ENCODE measurements around the gene PGLYRP4. TPM values are rescaled to one million over a fixed set of nuclear protein-coding genes. Genes with fewer than 3 reads are reported as not detected.

Gene PGLYRP4
- total RNA-seq, 1 experiment from 2014 or later = not detected

DNA sequence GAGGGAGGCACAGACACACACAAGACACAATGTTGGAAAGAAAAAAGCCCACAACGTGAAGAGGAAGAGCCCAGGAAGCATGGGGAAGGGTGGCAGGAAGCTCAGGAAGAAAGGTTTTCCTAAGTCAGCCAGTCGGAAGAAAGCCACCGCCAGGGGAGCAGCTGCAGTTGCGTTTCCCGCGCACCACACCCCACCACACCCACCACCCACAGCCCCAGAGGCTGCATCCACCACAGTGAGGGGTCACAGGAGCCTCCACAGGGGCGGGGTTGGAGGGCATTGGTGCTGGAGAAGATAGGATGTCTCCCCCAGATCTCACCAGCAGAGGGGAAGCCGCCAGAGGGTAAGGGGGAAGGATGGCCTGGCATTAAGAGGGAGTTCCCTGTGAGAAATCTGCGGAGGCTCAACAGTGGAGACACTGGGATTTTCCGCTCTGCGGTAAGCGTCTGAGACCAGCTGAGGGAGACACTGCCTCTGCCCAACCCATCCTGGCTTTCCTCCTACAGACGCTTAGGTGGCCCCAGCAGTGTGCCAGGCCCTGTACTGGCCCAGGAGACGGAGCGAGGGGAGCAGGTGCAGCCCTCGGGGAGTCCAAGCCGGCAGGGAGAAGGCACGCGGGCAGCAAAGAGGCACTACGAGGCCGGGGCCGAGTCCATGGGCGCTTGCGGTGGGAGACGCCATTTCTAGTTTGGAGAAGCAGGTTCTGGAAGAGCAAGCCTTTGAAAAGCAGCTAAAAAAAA lies 55.7 kb downstream of the PGLYRP4 start:
- DNase-seq (ENCODE audit: low read depth) = no peak

DNA sequence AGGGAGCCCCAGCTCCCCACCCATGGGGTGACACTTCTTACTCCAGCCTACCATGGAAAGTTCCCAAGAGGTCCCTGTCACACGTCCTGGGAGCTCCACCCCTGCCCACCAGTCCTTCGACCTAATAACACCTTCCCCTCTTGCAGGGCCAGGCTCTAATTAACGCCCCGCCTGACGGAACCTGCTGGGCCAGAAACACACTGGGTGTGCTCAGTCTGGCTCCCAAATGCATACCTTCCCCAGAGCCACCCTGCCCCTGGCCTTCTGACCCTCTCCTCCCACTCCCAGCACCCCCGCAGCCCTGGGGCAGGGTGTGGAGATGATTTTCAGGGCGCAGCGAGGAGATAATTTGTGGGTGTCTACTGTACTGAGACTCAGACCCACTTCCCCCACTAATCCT lies 56.5 kb downstream of the PGLYRP4 start:
- DNase-seq (ENCODE audit: low read depth) = no peak

DNA sequence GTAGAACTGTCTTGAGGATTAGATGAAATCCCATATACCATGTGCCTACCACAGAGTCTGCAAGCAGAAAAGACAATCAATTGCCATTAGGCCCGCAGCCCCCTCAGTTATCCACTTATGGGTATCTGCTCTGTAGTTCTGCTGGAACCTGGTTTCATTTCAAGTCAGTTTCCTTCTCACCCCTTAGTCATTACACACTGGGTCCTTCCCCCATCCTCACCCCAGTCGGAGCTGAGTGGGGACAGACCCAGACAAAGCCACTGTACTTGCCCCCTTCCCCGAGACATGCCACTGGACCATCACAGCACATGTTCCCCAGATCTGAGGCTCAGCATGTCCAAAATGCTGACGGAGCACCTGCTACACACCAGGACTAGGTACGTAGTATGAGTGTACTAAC lies 57.1 kb downstream of the PGLYRP4 start:
- DNase-seq (ENCODE audit: low read depth) = no peak

DNA sequence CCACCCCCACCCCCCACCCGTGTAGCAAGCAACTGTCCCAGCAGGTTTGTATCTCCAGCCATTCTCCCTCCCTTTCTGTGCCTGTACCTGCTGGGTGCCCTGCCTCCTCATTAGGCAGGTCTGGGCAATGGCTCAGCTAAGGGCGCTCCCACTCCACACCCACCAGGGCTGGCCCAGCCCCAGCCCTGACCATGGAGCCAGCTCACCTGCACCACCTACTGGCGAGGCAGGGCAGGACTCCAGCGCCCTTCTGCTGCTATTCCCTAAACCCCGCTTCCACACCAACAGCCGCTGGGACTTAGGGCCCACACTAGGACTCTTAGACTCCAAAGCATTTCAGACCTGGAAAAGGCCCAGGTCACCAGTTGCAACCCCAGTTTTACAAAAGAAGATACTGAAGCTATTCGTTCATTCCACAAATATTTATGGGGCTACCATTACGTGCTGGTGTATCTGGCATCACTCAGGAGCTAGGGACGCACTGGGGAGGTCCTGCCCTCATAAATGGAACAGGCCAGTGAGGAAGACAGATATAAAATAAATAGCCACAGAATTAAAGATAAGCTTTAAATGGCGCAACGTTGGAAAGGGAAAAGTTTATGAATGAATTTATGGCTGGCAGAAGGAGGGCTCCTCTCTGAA lies 59.9 kb downstream of the PGLYRP4 start:
- peak; percentile 42 for DNase-seq (ENCODE audit: low read depth)

Small RNA genes within 50 kb of the gene (small RNA-seq; reads per million reads assigned to genes)
- gene RNU6-160P = not detected
- not detected for gene S100A15A

Other genes starting within 250 kb of the PGLYRP4 start
- gene SPRR2F, start 235.3 kb downstream of the PGLYRP4 start, total RNA-seq (2014; rRNA removed; shearing (Covaris generic)) = not detected in 2 replicates
- not detected in 2 replicates for gene SPRR2G, start 198.0 kb downstream of the PGLYRP4 start, total RNA-seq (2014; rRNA removed; shearing (Covaris generic))
- gene LELP1, start 145.4 kb downstream of the PGLYRP4 start, total RNA-seq (2014; rRNA removed; shearing (Covaris generic)) = not detected in 2 replicates
- 1.3 and 2.0 TPM in 2 replicates for gene PRR9, start 131.3 kb downstream of the PGLYRP4 start, total RNA-seq (2014; rRNA removed; shearing (Covaris generic))
- not detected in 2 replicates for gene LORICRIN, start 89.2 kb downstream of the PGLYRP4 start, total RNA-seq (2014; rRNA removed; shearing (Covaris generic))
- not detected in 2 replicates for gene PGLYRP3, start 35.9 kb downstream of the PGLYRP4 start, total RNA-seq (2014; rRNA removed; shearing (Covaris generic))
- gene S100A9, start 9.0 kb upstream of the PGLYRP4 start, total RNA-seq (2014; rRNA removed; shearing (Covaris generic)) = not detected in 2 replicates
- not detected in 2 replicates for gene S100A12, start 26.8 kb upstream of the PGLYRP4 start, total RNA-seq (2014; rRNA removed; shearing (Covaris generic))
- gene S100A8, start 42.2 kb upstream of the PGLYRP4 start, total RNA-seq (2014; rRNA removed; shearing (Covaris generic)) = not detected in 2 replicates
- not detected in 2 replicates for gene S100A7A, start 67.7 kb upstream of the PGLYRP4 start, total RNA-seq (2014; rRNA removed; shearing (Covaris generic))
- gene S100A7, start 111.8 kb upstream of the PGLYRP4 start, total RNA-seq (2014; rRNA removed; shearing (Covaris generic)) = not detected in 2 replicates
- 1,050 and 1,792 TPM in 2 replicates for gene S100A6, start 187.2 kb upstream of the PGLYRP4 start, total RNA-seq (2014; rRNA removed; shearing (Covaris generic))
- 0.53 and 2.4 TPM in 2 replicates for gene S100A5, start 192.1 kb upstream of the PGLYRP4 start, total RNA-seq (2014; rRNA removed; shearing (Covaris generic))
- gene S100A4, start 197.0 kb upstream of the PGLYRP4 start, total RNA-seq (2014; rRNA removed; shearing (Covaris generic)) = 25.4 and 29.0 TPM in 2 replicates
- 9.6 and 14.4 TPM in 2 replicates for gene S100A3, start 200.4 kb upstream of the PGLYRP4 start, total RNA-seq (2014; rRNA removed; shearing (Covaris generic))
- 79.0 and 143 TPM in 2 replicates for gene S100A2, start 217.0 kb upstream of the PGLYRP4 start, total RNA-seq (2014; rRNA removed; shearing (Covaris generic))

All from HT1080 (cell line).